ENCODE results near the gene AMPH. TPM values are rescaled to one million over a fixed set of nuclear protein-coding genes. Genes with fewer than 3 reads are reported as not detected.
"Not testable (repeated sequence)": the region's sequence is repeated elsewhere in the genome, so short reads cannot be mapped to it uniquely, and the experiment has no call there.

The AMPH gene
- total RNA-seq, 4 donors from 2014 or later, result 5.0 to 11.8 (median 7.8) TPM

DNA sequence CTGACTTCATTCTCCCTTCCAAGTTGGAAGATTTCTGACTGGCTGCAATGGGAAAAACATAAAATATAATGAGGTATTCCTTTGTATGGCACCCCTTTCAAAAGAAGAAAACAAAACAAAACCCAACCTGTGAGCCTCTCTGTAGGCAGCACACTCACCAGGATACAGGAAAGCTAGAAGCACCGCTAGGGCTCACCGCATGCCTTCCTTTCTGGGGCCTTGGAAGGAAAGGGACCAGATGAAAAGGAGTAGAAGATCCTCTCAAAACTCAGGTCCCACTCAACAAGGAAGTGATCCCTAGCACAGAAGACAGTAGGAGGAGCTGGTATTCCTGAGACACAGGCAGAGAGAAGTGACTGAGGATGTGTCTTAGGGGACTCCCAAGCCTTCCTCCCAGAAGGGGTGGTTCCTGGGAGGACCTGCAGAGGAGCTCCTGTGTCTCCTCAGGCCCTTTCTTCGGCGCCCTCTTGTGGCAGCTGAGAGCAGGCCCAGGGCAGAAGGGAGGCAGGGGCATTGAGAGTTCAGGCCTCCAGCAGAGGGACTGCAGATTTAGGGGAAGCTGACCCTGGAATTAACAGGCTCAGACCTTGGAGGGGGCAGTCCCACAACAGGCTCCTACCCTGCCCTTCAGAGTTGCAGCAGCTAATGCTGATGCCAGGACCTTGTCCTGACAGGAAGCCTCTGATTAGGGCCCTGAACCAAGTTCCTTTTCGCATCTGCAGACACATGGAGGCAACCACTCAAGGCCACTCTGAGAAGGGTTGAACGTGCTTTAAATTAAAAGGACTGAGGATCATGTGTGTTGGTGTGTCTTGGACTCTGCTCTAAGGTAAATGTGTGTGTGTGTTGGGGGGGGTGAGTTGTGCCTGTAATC is 285.6 kb downstream of the AMPH start:
- H3K27ac ChIP-seq (replicated peaks in 1 of 4); DNase-seq (ENCODE audit: extremely low spot score); intact Hi-C loops (cut with DNase I); H3K9me3 ChIP-seq; H3K27me3 ChIP-seq; H3K4me1 ChIP-seq; H3K4me3 ChIP-seq; H3K36me3 ChIP-seq: not testable (repeated sequence)
- peak; percentile 23 to 69 (median 32) for TF ChIP-seq CTCF (IDR thresholded peaks at IDR 0.05)
- WGBS, result 61% methylated on average over 6 of the region's 6 CpGs

DNA sequence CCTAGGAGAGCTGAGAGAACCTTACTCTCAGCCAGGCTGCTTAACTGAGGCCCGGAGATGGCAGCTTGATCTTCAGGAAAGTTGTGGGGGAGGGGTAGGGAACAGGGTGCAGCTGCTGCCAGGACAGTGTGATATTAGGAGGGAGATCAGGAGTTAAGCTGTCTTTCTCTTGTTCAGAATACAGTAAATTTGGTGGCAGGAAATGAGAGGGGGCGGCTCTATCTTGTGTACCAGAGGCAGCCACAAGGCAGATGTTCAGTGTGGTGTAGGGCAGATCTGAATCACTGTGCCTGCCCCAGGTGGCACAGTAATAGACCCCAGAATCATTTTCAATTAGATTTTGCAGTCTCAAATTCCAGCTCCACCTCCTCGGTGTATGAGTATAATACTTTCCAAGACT is 286.4 kb downstream of the AMPH start:
- intact Hi-C loops (cut with DNase I); H3K4me3 ChIP-seq; H3K27me3 ChIP-seq; H3K36me3 ChIP-seq; H3K27ac ChIP-seq (replicated peaks in 1 of 4); DNase-seq (ENCODE audit: extremely low spot score); H3K4me1 ChIP-seq; H3K9me3 ChIP-seq: not testable (repeated sequence)
- WGBS, result 74% methylated on average over 3 of the region's 3 CpGs

- DNase-seq (ENCODE audit: extremely low spot score); H3K27me3 ChIP-seq; H3K4me3 ChIP-seq; intact Hi-C loops (cut with DNase I); H3K4me1 ChIP-seq; H3K36me3 ChIP-seq; H3K9me3 ChIP-seq; H3K27ac ChIP-seq (replicated peaks in 1 of 4): not testable (repeated sequence)
- WGBS, result 72% methylated on average over 5 of the region's 5 CpGs
Observed at GRCh38 chr7:38342135-38342534, 289.0 kb downstream of the AMPH start.

DNA sequence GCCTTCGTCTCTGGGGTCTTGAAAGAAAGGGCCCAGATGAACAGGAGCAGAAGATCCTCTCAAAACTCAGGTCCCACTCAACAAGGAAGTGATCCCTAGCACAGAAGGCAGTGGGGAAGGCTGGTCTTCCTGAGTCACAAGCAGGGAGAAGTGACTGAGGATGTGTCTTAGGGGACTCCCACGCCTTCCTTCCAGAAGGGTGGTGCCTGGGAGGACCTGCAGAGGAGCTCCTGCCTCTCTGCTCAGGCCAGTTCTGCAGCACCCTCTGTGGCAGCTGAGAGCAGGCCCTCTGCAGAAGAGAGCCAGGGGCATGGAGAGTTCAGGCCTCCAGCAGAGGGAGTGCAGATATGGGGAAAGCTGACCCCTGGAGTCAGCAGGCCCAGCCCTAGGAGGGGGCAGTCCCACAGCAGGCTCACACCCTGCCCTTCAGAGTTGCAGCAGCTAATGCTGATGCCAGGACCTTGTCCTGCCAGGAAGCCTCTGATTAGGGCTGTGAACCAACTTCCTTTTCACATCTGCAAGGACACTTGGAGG is 289.9 kb downstream of the AMPH start:
- intact Hi-C loops (cut with DNase I); H3K36me3 ChIP-seq; H3K9me3 ChIP-seq; H3K4me1 ChIP-seq; H3K27me3 ChIP-seq; H3K4me3 ChIP-seq: not testable (repeated sequence)
- peak overlapping the region in 1 of 4 donors; percentile 3 for H3K27ac ChIP-seq (replicated peaks in 1 of 4)
- peak; percentile 90 for DNase-seq (ENCODE audit: extremely low spot score)
- peak in 1 of 2 donors; percentile 28 for TF ChIP-seq POLR2AphosphoS5 (IDR thresholded peaks at IDR 0.05)
- WGBS, result 64% methylated on average over 2 of the region's 2 CpGs

DNA sequence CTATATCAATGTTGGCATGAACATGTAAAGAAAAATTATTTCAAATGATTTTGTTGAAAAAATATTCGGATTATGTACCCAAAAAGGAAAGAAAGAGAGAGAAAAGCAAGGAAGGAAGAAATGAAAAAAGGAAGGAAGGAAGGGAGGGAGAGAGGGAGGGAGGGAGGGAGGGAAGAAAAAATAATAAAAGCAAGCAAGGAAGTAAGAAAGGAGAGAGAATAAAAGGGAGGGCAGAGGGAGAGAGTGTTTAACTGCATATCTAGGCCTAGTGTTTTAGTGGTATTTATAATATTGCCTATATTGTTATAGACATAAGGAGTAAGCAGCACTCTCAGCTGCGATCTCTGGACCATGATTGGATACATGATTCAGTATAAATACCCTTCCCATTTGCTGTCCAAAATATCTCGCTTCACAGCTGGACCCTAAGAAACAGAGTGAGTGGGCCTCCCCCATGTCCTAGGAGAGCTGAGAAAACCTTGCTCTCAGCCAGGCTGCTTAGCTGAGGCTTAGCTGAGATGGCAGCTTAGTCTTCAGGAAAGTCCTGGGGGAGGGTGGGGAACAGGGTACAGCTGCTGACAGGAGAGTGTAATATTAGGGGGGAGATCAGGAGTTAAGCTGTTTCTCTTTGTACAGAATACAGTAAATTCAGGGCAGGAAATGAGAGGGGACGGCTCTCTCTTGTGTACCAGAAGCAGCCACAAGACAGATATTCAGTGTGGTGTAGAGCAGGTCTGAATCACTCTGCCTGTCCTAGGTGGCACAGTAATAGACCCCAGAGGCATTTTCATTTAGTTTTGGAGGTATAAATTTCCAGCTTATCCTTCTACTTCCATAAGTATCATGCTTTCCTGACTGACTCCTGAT is 291.0 kb downstream of the AMPH start:
- WGBS, result 89% methylated on average over 4 of the region's 4 CpGs
- Histone ChIP-seq H3K9me3 (no peaks in the 10 kb centered on the region), H3K4me1 (peaks cover 0 to 14% (median 7%) of the 10 kb centered on the region in 4 donors), H3K36me3 (no peaks in the 10 kb centered on the region), H3K27me3 (no peaks in the 10 kb centered on the region), H3K4me3 (no peak overlapping the region), H3K27ac (replicated peaks in 1 of 4) (no peak overlapping the region)
- no peak for TF ChIP-seq POLR2A (IDR thresholded peaks at IDR 0.05; ENCODE audit: low read depth)
- TF ChIP-seq POLR2AphosphoS5 (IDR thresholded peaks at IDR 0.05), result no peak
- no peak for TF ChIP-seq CTCF (IDR thresholded peaks at IDR 0.05)
- TF ChIP-seq EP300 (IDR thresholded peaks at IDR 0.05), result no peak
- DNase-seq (ENCODE audit: extremely low spot score), result peak; percentile 57
- intact Hi-C loops (cut with DNase I), result no loop called here

DNA sequence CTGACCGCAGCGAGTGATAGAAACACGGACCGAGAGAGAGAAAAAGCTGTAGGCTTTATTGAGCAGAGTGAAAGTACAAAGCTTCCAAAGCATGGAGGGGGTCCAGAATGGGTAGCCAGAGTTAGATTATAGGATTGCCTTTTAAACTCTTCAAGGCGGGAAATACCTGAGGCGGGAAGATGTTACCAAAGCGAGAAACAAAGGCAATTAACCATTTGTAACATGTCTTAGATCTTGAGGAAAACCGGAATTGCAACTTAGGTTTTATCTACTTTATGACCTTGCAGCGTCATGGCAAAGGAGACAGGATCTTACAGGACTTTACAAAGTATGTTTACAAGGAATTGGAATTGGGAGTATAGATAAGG is 295.0 kb downstream of the AMPH start:
- H3K9me3 ChIP-seq; H3K36me3 ChIP-seq; DNase-seq (ENCODE audit: extremely low spot score); intact Hi-C loops (cut with DNase I); H3K27me3 ChIP-seq; H3K4me3 ChIP-seq: not testable (repeated sequence)
- peak overlapping the region in 2 of 4 donors; percentile 28 to 41 for H3K27ac ChIP-seq (replicated peaks in 1 of 4)
- 90% methylated on average over 9 of the region's 9 CpGs for WGBS
- H3K4me1 ChIP-seq, result peaks cover 0 to 10% (median 4%) of the 10 kb centered on the region in 4 donors

All from esophagus muscularis mucosa (tissue), 4 donors.